NCI-H82 treated with DMSO at 0.1 percent for 48 hours (cell line): ENCODE measurements around the gene TARS3.

Source experiments
- DNase-seq: peaks from one replicate; lab custom pipeline; 2025; ENCODE audit not compliant: unreplicated experiment; lab: John Stamatoyannopoulos, UW

The TARS3 gene

GRCh38 chr15:101702077-101702476 is 22.2 kb downstream of the TARS3 start:
- DNase-seq, result no peak

- DNase-seq, result no peak
Measured at GRCh38 chr15:101698314-101698713, 26.0 kb downstream of the TARS3 start.

GRCh38 chr15:101697488-101697887 is 26.8 kb downstream of the TARS3 start:
- DNase-seq, result no peak

- DNase-seq, result no peak
Measured at GRCh38 chr15:101696829-101697228, 27.4 kb downstream of the TARS3 start.

GRCh38 chr15:101694261-101694660 is 30.0 kb downstream of the TARS3 start:
- DNase-seq, result no peak

GRCh38 chr15:101692801-101693598 is 31.3 kb downstream of the TARS3 start:
- no peak for DNase-seq

GRCh38 chr15:101689901-101690300 is 34.4 kb downstream of the TARS3 start:
- DNase-seq, result no peak

- no peak for DNase-seq
Measured at GRCh38 chr15:101686718-101687117, 37.6 kb downstream of the TARS3 start.

GRCh38 chr15:101684877-101685276 is 39.4 kb downstream of the TARS3 start:
- no peak for DNase-seq

- no peak for DNase-seq
Measured at GRCh38 chr15:101684384-101684783, 39.9 kb downstream of the TARS3 start.

- no peak for DNase-seq
Measured at GRCh38 chr15:101679806-101680205, 44.5 kb downstream of the TARS3 start.

GRCh38 chr15:101676921-101677329 is 47.3 kb downstream of the TARS3 start:
- DNase-seq, result peak; percentile 81

- DNase-seq, result peak; percentile 12
Measured at GRCh38 chr15:101675796-101676582, 48.3 kb downstream of the TARS3 start.

GRCh38 chr15:101675015-101675414 is 49.3 kb downstream of the TARS3 start:
- no peak for DNase-seq

- no peak for DNase-seq
Measured at GRCh38 chr15:101672298-101672697, 52.0 kb downstream of the TARS3 start.

- no peak for DNase-seq
Measured at GRCh38 chr15:101669744-101670143, 54.5 kb downstream of the TARS3 start.

GRCh38 chr15:101667881-101668280 is 56.4 kb downstream of the TARS3 start:
- DNase-seq, result no peak

- DNase-seq, result no peak
Measured at GRCh38 chr15:101664303-101664913, 59.9 kb downstream of the TARS3 start.

- no peak for DNase-seq
Measured at GRCh38 chr15:101662203-101662602, 62.1 kb downstream of the TARS3 start.

- DNase-seq, result no peak
Measured at GRCh38 chr15:101660005-101660404, 64.3 kb downstream of the TARS3 start.

- DNase-seq, result no peak
Measured at GRCh38 chr15:101657968-101658784, 66.1 kb downstream of the TARS3 start.
